Vagina (tissue), 2 donors: ENCODE measurements around the gene PNMA6F. TPM values are rescaled to one million over a fixed set of nuclear protein-coding genes. Genes with fewer than 3 reads are reported as not detected.
"Not testable (repeated sequence)": the region's sequence is repeated elsewhere in the genome, so short reads cannot be mapped to it uniquely, and the experiment has no call there.

Experiments used
- DNase-seq, 2 donors: peaks; one replicate each; pipeline ENCODE4 v3.0.0-alpha.2; 2017; ENCODE audit errors: extremely low spot score in 2 of 2
- H3K27ac ChIP-seq: fragments of 200-600 bp; sonication (generic); one replicate; pipeline ENCODE4 v1.5.1; 2019
- H3K27me3 ChIP-seq: fragments of 200-600 bp; sonication (generic); one replicate; pipeline ENCODE4 v1.5.1; 2019
- H3K36me3 ChIP-seq, 2 donors: fragments of 200-600 bp; sonication (generic); one replicate each; pipeline ENCODE4 v1.5.1; 2017 to 2019
- H3K4me1 ChIP-seq: fragments of 200-600 bp; sonication (generic); one replicate; pipeline ENCODE4 v1.5.1; 2019
- H3K4me3 ChIP-seq, 2 donors: fragments of 200-600 bp; sonication (generic); 1 replicate in 1 of 2; 2 replicates in 1 of 2; pipeline ENCODE4 v1.5.1; 2016 to 2019
- H3K9me3 ChIP-seq: fragments of 200-600 bp; sonication (generic); one replicate; pipeline ENCODE4 v1.5.1; 2019
- CTCF ChIP-seq, 3 experiments: fragments of 450-650 bp in 2 of 3; fragments of 200-600 bp in 1 of 3; sonication (generic) in 1 of 3; IDR thresholded peaks; one replicate each; pipeline ENCODE4 v1.5.1; 2017 to 2019; ENCODE audit warnings: antibody characterized with exemption in 3 of 3, mild to moderate bottlenecking in 2 of 3, moderate library complexity in 2 of 3
- POLR2A ChIP-seq, 2 donors: fragments of 450-650 bp; IDR thresholded peaks; one replicate each; pipeline ENCODE4 v1.6.1; 2017; ENCODE audit warnings: antibody characterized with exemption in 2 of 2, mild to moderate bottlenecking in 2 of 2, moderate library complexity in 2 of 2
- POLR2AphosphoS5 ChIP-seq, 2 donors: sonication (generic); formaldehyde crosslinking; IDR thresholded peaks; one replicate each; pipeline ENCODE4 v1.9.0; 2017; ENCODE audit warnings: antibody characterized with exemption in 2 of 2, mild to moderate bottlenecking in 2 of 2, low read depth in 1 of 2; ENCODE audit not compliant: insufficient read depth in 1 of 2
- intact Hi-C: fragments of 100-400 bp; cut with DNase I; formaldehyde crosslinking; loops from one replicate; pipeline ENCODE4 v1.15.1; 2023
- total RNA-seq: library from RNA; depleted of rRNA; stranded (reverse); fragments of >200 nt; gene quantifications from one replicate; pipeline ENCODE4 v1.2.3, GENCODE V29; 2016

PNMA6F gene
- total RNA-seq, 1 donor from 2014 or later = not detected

DNA sequence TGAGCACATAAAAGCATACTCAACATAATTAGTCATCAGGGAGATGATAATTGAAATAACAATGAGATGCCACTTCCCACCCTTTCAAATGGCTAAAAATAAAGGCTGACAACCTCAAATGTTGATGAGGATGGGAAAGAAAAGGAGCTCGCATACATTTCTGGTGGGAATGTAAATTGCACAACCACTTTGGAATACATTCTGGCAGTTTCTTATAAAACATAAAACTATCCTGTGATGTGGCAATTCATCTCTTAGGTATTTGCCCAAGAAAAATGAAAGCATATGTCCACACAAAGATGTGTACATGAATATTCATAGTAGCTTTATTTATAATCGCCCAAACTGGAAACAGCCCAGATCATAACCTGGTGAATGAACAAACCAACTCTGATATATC, 11.7 kb upstream of the PNMA6F start:
- no peak for DNase-seq

GRCh38 chrX:153327561-153327960, 6.0 kb upstream of the PNMA6F start:
- TF ChIP-seq POLR2A (IDR thresholded peaks at IDR 0.05) = no peak
- TF ChIP-seq CTCF (IDR thresholded peaks at IDR 0.05) = no peak
- TF ChIP-seq POLR2AphosphoS5 (IDR thresholded peaks at IDR 0.05; ENCODE audit: insufficient read depth in 1 of 2, low read depth in 1 of 2) = no peak
- Histone ChIP-seq H3K4me1 (no peaks in the 10 kb centered on the region), H3K27me3 (no peaks in the 10 kb centered on the region), H3K36me3 (no peaks in the 10 kb centered on the region), H3K9me3 (no peaks in the 10 kb centered on the region), H3K4me3 (no peak overlapping the region), H3K27ac (no peak overlapping the region)
- intact Hi-C loops = no loop called here
- DNase-seq = peak; percentile 34 to 70

More for the DNA sequence above, 11.7 kb upstream of the PNMA6F start:
- no peak for TF ChIP-seq POLR2A (IDR thresholded peaks at IDR 0.05)
- no peak for TF ChIP-seq CTCF (IDR thresholded peaks at IDR 0.05)
- TF ChIP-seq POLR2AphosphoS5 (IDR thresholded peaks at IDR 0.05; ENCODE audit: insufficient read depth in 1 of 2, low read depth in 1 of 2) = no peak
- H3K36me3 ChIP-seq = no peaks in the 10 kb centered on the region
- intact Hi-C loops = no loop called here
- no peak overlapping the region for H3K27ac ChIP-seq
- no peaks in the 10 kb centered on the region for H3K9me3 ChIP-seq
- peak overlapping the region in 1 of 2 donors; percentile 63 for H3K4me3 ChIP-seq
- H3K27me3 ChIP-seq = no peaks in the 10 kb centered on the region
- H3K4me1 ChIP-seq = peaks cover 9% of the 10 kb centered on the region

- Histone ChIP-seq H3K27me3 (no peaks in the 10 kb centered on the region), H3K36me3 (no peaks in the 10 kb centered on the region), H3K9me3 (no peaks in the 10 kb centered on the region), H3K4me3 (no peak overlapping the region), H3K4me1 (no peaks in the 10 kb centered on the region), H3K27ac (no peak overlapping the region)
- no peak for TF ChIP-seq POLR2AphosphoS5 (IDR thresholded peaks at IDR 0.05; ENCODE audit: insufficient read depth in 1 of 2, low read depth in 1 of 2)
- no peak for TF ChIP-seq POLR2A (IDR thresholded peaks at IDR 0.05)
- TF ChIP-seq CTCF (IDR thresholded peaks at IDR 0.05) = no peak
- intact Hi-C loops = no loop called here
- DNase-seq = no peak
These were observed 897 bp downstream of the PNMA6F start for GRCh38 chrX:153320555-153321184.

DNA sequence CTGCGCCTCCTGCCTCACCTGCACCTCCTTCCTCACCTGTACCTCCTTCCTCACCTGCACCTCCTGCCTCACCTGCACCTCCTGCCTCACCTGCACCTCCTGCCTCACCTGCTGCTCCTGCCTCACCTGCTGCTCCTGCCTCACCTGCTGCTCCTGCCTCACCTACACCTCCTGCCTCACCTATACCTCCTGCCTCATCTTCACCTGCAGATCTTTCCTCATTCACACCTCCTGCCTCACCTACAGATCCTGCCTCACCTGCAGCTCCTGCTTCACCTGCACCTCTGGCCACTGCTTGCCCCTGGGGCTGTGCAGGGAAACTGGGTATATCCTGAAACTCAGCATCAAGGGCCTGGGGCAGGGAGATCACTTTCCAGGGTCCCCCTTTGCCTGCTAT, 1.5 kb downstream of the PNMA6F start:
- H3K4me3 ChIP-seq, intact Hi-C loops, H3K36me3 ChIP-seq, H3K4me1 ChIP-seq, H3K27me3 ChIP-seq, DNase-seq, H3K27ac ChIP-seq, H3K9me3 ChIP-seq: not testable (repeated sequence)

DNA sequence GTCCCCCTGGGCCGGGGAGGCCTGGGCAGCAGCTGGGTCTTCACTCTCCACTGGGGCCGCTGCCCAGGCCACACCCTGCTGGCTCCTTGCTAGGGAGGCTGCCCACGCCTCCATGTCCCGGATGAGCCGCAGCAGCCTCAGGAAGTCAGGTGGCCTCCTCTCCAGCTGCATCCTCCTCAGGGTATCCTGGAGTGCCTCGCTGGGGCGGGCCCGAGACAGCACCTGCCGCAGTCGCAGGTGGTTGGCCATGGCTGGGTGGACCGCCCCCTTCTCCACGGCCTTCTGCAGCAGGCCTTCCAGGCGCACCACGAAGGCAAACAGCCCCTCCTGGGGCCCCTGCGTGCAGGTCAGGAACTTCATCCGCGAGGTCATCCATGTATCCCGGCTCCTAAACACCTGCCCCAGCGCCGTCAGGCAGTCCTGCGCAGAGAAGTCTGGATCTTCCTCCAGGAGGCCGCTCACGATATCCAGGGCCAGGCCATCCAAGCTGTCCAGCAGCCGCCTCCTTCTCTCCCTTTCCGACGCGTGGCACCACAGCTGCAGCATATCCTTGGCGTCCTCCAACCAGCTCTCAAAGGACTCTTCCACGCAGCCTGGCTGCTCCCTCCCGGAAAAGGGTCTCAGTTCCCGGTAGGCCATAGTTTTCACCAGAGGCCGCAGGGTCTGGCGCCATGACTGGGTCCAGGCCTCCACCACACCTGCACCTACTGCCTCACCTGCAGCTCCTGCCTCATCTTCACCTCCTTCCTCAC, 2.1 kb downstream of the PNMA6F start:
- Histone ChIP-seq H3K27me3 (no peaks in the 10 kb centered on the region), H3K4me3 (no peak overlapping the region), H3K36me3 (no peaks in the 10 kb centered on the region), H3K4me1 (no peaks in the 10 kb centered on the region), H3K27ac (no peak overlapping the region), H3K9me3 (no peaks in the 10 kb centered on the region)
- TF ChIP-seq POLR2AphosphoS5 (IDR thresholded peaks at IDR 0.05; ENCODE audit: insufficient read depth in 1 of 2, low read depth in 1 of 2) = no peak
- no peak for TF ChIP-seq POLR2A (IDR thresholded peaks at IDR 0.05)
- no peak for TF ChIP-seq CTCF (IDR thresholded peaks at IDR 0.05)
- DNase-seq = peak in 1 of 2 donors; percentile 94
- intact Hi-C loops = no loop called here
